Measurements from ENCODE around the gene SEZ6L.

- no peak for TF ChIP-seq CTCF (IDR thresholded peaks at IDR 0.05)
- no peak for TF ChIP-seq POLR2A (IDR thresholded peaks at IDR 0.05)
These were observed 151.2 kb downstream of the SEZ6L start for GRCh38 chr22:26320447-26320846.
